HG02884 (cell line): Measurements from ENCODE around the gene ARHGAP22.

Experiments
- ATAC-seq: cut with Tn5 transposase; IDR thresholded peaks from one replicate; pipeline ENCODE4 v1.9.1; 2021; ENCODE audit warnings: mild to moderate bottlenecking, moderate library complexity; ENCODE audit not compliant: unreplicated experiment

ARHGAP22 gene

DNA sequence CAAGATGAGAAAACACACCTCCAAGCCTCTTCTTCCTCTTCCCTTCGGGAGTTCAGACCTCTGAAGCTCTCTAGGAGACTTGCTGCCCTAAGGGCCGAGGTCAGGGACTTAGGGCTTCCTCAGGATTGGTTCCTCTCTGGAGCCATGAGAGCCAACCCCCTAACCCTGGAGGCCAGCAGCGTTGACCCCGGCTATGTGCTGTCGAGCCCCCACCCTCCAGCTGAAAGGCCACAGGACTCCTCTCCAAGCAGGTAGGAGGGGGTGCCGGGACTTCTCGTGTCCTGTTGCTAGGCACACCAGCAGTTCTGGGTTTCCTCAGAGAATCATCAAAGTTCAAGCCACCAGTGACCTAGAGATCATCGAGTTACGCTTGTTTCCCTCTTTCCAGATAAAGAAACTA lies 87.4 kb downstream of the ARHGAP22 start:
- no peak for ATAC-seq

DNA sequence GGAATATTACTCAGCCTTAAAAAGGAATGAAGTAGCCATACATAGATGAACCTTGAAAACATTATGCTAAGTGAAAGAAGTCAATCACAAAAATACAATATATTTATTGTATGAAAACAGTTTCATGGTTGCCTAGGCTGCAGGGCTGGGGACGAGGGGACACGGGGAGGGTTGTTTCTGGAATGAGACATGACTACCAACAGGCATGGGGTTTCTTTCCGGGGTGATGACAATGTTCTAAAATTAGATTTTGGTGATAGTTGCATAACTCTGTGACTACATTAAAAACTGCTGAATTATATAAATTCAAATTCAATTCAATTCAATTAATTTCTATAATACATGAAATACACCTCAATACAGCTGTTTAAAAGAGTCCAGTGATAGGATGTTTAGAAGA lies 88.0 kb downstream of the ARHGAP22 start:
- no peak for ATAC-seq

DNA sequence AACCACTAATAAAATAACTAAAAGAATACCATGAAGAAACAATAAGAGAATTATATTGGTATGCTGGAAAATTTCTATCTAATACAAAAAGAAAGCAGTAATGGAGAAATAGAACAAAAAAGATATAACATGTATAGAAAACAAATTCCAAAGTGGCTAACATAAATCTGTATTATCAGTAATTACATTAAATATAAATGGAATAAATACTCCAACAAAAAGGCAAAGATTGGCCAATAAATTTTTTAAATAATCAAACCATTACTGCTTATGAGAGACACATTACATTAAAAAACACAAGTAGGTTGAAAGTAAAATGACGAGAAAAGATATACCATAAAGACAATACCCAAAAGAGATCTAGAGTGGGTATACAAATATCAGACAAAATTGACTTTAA lies 90.0 kb downstream of the ARHGAP22 start:
- ATAC-seq: no peak

DNA sequence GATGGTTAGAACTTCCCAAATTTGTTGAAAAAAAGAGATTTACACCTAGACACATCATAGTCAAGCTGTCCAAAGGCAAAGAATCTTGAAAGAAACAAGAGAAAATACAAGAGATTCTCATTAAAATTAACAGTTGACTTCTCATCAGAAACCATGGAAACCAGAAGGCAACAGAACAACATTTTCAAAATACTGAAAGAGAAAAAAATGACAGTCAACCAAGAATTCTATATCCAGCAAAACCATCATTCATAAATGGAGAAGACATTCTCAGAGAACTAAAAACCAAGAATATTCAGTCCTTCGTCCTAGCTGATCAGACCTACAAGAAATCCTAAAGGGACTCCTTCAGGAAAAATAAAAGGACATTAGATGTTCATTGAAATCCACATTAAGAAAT lies 90.6 kb downstream of the ARHGAP22 start:
- no peak for ATAC-seq

DNA sequence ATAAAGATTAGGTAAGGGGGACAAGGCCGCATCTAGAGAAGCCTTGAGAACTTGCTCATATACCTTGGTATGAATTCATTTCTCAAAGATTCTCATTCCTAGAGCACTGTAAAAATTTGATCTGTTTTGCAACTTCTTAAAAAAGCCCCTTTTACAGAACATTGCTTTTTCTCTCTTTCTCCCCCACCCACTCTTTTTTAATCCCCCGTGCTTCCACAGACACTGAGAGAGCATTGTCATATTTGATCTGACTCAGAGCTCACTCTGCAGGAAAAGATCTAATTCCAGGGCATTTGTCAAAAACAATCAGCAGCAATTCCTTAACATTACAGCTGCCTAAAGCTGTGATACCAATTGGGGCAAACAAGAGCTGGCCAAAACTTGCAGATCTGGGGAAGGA lies 92.0 kb downstream of the ARHGAP22 start:
- no peak for ATAC-seq

DNA sequence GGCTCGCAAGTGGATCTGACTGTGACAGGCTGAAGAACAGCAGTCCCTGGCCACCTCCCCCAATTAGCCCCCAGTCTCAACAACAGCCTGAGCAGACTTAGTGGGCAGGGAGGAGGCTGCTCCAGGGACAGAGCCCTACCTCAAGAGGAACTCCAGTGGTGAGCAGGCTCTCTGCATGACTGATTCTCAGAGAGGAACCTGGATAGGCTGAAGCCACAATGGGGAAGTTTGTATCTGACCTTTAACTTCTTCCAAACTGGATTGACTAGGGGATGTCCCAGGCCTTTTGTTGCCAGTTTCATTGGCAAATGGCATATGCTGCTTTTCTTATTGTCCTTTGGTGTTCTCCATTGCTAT lies 93.0 kb downstream of the ARHGAP22 start:
- ATAC-seq: no peak

DNA sequence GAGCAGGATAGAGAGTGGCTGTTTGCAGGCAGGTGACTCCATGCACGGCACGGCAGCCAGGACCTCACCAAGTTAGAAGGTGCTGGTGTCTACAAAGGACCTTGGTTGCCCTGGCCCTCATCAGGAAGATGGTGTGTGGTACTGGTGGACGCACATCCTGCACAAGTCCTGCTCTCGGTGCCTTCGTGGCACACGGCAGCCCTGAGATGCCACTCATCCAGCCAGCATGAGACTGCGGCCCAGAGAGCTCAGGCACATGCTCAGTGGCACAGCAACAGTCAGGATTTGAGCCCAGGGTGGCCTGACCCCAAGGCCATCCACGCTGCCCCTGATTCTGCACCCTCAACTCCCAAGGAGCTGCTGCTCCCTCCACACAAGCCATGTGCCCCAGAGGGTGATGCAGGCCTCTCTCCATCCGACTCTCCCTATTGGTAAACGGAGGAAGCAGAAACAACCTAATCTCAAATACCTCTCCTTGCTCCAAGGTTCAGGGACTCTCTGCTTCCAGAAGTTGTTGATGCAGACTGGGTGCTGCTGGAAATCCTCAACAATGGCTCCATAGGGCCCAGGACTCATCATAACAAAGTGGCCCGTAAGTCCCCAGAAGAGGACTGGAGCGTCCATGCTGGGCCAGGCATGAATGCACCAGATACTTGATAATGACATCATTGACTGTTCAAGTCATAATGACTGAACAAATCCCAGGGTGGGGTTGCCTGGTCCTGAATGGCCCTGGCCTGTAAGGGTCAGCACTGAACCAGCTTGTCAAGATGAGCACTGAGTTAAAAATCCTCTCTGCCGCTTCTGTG lies 93.6 kb downstream of the ARHGAP22 start:
- ATAC-seq: no peak

DNA sequence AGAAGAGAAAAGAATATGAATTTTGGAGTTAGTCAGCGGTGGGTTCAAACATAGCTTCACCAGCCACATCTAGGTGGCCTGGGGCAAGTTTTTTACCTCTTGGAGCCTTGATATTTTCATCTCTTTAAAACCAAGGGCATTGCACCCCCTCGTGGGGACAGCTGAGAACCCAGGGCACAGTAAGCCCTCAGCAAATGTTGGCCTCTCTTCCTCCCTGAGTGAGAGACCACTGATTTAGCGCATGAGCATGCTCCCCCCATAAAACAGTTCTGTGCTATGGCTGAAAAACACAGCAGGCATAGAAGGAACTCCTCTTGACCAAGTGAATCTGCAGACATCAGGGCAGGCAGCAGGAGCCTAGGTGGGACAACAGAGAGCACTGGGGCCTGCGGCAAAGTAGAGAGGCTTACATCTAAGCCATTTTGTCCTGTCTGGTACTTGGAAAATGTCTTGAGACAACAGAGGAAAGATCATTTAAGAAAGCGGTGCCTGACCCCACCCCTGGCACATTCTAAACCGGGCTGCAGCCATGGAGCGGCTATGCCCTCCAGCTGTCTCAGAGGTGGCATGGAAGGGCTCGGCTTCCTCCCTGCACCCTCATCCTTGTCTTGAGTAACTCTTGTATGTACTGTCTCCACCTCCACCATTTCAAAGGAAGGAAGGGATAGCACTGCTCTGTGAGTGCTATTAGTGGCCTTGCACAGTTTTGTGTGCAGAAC lies 94.7 kb downstream of the ARHGAP22 start:
- no peak for ATAC-seq

DNA sequence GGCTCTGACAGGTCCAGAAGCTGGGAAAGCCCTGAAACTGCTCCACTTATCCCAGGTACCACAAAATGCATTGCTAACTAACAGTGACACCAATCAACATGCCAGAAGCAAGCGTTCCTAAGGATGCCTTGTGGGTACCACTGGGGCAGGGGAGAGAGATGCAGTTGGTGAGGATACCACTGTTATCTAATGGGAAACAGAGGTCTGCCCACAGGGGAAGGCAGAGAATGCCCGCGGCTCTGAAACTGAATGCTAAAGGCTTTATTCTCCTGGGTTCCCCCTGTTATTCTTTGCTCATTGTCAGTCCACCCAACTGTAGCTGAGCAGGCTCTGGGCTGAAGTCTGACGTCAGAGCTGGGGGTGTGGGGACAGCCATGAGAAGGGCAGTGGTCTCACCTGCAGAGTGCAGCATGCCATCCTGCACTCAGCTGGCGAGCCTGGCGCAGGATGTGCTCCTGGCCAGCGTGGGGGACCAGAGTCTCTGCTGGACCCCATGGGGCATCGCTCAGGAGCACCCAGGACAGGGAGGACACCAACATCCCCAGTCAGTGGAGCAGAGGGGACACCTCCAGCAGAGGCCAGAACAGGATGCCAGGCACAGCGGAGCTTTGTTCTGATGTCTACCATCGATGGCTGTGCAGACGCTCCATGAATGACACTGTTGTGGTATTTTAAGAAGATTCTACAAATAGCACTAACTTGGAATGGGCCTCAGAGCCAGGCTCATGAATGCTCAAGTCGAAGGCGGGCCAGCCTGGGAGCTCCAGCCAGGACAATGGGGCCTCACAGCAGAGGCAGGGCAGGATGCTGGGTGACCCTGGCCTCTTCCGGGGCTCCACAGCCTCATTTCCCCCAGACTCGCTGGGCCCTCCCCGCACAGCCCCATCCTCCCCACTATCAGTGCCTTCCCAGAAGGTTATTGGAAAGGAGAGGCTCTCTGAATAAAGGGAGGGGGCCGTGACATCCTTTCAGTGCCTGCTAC lies 95.8 kb downstream of the ARHGAP22 start:
- ATAC-seq: no peak

DNA sequence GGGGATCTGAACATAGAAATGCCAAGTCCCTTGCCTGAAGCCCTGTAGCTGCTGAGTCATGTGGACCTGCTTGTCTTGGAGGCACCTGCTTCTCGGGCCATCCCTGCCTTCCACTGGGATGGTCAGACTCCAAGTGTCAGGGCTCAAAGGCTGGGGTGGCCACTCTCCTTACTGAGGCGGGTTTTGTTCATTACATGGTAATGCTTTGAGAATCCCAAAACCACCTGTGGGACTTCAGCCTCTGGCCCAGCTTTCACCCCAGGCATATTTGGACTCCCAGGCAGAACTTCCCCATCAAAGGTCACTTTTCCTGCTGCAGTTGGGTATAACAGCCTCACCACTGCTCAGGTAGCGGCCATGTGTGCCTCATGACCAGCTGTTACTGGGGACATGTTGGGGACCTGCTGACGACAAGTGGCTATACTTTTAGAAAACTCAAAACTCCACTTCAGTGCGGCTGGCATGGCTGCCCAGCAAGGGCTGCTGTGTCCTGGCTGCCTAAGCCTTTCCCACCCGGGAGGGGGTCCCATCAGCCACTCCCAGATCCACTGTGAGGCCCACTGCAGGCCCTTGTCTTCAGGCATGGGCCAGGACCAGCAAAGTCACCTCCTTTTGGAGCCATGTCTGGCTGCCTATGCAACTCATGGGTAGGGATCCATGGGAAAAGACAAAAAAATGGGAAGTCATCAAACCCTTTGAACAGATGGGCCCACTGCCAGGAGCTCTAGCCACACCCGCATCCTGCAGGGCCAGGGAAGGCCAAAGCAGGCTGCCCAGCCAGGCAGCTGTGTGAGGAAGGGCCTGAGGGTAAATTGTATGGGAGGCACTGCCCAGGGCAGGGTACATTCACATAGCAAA lies 96.7 kb downstream of the ARHGAP22 start:
- no peak for ATAC-seq

DNA sequence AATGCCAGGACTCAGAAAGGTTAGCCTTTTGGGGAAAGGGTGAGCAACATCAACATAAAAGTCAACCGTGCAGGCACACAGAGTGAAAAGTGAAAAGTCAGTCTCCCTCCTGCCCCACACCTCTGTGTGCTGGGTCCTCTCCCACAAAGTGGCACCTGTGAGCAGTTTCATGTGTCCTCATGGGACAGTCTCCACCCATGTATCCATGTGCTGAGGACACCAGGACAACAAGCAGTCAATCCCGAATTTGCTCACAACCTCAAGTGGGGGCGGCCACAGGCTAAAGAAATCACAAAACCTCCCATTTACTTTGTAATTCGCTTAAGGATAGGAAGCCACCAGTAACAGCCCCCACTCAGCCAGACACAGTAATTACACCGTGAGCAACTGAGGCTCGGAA lies 97.4 kb downstream of the ARHGAP22 start:
- no peak for ATAC-seq

DNA sequence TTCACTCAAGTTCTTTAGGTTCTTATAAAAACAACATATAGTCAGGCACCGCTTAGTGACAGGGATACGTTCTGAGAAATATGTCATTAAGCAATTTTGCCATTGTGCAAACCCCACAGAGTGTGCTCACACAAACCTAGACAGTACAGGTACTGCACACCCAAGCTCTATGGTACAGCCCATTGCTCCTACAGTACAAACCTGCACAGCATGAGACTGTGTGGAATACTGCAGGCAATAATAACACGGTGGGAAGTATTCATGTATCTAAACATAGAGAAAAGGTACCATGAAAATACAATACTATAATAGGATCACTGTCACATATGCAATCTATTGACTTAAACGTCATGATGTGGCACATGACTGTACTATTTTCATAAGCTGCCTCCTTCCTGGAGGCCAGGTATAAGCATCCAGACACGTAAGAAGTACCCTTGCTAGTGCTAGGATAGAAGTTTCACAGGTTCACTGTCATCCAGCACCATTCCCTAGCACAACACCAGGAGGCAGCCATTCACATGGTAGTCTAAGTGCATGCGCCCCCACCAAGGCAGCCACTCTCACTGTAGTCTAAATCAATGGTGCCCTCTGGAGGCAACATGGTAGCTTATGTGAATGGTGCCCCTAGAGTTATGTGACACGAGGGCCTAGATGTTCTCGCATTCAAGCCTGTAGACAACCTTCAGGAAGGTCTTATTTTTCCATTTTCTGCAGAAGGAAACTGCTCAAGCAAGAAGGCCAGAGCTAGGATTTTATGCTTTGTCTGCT lies 98.5 kb downstream of the ARHGAP22 start:
- ATAC-seq: no peak

DNA sequence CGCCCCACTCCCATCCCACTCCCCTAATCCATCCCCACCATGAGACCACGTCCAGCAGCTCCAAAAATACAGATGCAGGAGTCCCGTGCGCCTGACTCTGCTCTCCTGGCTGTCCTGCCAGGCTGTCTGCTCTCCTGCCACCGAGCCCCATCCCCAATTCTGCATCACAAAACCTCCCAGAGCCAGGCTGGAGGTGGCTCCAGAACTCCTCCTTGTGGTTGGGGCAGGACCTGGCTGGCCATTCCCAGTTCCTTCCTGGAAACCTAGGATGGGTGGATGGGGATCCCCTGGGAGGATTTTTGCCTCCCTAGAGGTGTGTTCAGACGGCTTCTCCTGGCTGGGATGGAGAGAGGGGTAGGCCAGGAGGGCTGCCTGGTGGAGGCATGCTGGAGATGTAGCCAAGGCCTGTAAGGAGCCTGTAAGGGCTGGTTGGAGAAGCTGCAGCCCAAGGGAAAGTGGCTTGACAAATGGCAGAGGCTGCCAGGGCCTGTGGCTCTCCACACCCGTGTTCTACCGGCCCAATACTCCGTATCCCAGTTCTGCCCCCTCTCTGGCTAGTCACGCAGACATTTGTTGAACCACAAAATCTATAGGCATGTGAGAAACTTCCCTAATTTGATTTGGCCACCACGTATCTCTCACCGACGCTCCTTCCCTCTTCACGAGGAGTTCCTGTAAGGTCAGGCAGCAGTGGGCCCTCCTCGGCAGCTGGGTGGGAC lies 99.3 kb downstream of the ARHGAP22 start:
- ATAC-seq: no peak

DNA sequence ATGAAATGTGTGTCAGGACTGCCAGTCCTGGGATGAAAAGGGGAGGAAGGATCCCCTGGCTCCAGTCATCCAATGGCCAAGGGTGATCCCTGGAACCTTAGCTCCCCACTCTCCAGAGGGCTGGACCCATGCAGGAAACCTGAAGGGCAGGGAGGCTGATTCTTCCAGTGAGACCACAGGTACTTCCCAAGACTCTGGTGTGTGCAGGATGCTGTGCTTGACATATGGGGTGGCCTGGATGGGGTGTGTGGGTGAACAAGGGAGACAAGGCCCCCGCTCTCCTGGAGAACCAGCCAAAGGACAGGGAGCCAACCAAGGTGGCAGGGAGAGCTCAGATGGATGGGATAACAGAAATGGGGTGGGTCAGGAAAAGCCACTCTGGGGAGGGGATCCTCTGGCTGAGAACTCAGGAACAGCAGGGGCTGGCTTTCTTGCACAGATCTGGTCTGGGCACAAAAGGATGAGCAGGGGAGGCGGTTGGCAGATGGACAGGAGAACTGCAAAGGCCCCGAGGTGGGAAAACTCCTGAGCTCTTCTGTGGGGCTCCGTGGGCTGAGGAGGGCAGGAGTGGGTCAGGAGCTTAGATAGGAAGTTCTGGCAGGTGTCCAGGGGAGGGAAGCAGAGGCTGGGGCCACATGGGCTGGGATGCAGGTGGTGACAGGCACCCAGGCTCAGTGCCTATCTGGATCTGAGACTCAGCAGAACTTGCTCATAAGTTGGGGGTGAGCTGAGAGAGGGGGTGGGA lies 100.6 kb downstream of the ARHGAP22 start:
- ATAC-seq: no peak

DNA sequence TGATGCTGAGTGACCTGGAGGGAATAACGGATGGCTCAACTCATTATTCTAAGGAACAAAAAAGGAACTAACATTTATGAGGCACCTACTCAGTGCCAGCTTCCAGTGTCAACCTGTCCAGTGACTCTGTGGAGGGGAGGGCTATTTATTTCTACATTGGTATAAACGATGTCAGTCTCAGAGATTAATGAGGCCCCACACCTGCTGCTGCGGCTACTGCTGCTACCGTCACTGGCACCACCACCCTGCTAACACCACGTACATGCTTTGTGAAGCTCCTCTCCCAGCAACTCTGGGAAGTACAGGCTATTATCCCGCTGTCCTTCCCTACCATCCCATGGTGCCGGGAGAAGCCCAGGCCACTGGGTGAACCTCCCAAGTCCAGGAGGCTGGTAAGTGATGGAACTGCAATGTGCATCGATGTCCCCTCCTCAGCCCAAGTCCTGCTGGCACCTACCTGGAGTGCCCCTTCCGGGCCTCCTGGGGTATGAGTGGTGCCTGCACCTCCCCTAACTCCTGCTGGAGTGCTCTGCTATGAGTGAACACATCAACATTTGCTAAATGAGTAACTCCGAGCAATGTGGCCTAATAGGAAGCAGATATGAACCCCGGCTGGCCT lies 101.5 kb downstream of the ARHGAP22 start:
- ATAC-seq: no peak

DNA sequence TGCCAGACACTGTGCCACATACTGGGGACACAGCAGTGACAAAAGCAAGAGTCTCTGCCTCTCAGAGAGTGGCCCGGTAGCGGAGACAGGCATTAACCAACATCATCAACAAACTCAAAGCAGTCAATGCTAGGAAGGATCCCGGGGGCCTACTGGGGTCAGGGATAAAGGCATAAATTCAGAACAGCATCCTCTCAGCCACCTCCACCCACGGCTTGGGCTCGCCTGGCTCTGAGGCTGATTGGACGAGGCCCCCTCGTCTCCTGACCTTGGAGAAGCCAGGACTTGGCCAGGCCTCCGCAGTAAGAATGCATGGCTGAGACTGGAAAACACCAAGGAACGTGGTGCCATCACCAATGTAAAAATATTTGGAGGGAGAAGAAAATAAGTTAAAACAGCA lies 102.1 kb downstream of the ARHGAP22 start:
- ATAC-seq: no peak

DNA sequence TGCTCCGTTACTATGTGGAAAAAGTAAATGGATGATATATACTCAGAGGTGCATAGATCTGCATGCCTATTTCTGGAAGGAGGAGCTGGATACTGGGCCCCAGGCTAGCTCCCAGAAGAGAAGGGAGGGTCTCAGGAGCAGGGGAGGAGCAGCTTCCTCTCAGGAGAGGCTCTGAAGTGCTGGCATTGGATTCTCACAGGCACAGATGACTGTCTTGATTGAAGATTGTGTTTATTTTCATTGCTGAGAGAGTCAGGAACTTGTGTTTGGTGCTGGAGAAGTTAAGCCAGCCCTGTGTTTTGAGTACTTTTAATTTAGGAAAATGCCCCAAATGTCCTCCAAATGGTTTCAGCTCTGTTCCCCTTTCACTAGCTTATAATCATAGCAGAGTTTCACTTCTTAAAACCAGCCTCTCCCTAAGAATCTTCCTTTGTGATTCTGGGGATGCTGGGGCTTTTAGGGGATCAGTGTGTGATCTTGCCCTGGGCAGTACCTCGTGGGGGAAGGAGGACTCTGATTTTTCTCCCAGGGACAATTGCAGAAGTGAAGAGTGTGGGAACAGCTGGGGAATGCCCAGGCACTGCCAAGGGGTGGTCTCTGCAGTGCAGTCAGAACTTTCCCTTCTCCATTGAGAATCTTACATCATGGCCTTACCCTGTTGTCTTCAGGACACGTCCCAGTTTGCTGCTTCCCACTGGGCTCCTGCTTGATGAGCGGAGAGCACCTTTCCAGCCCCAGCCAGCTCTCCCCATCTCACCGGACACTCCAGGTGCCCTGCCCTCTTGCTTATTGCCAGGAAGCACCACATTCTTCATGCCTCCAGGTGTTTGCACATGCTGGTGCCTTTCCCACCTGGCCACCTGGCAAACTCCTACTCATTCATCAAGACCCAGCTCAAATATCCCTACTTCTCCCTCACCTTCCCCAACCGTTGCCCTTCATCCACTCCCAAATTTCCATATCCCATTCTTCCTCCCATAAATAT lies 102.8 kb downstream of the ARHGAP22 start:
- no peak for ATAC-seq
